Tibial nerve (tissue), 4 donors: Measurements from ENCODE around the gene KIF3A. TPM values are rescaled to one million over a fixed set of nuclear protein-coding genes. Genes with fewer than 3 reads are reported as not detected.

Experiments
- DNase-seq, 2 donors: peaks; one replicate each; pipeline ENCODE4 v3.0.0-alpha.2; 2019; ENCODE audit warnings: low spot score in 2 of 2
- H3K27ac ChIP-seq, 4 donors: fragments of 200-600 bp; sonication (generic) in 3 of 4; one replicate each; pipeline ENCODE4 v1.5.1; 2017 to 2019; ENCODE audit warnings: mild to moderate bottlenecking in 1 of 4
- H3K27me3 ChIP-seq, 2 donors: fragments of 200-600 bp; sonication (generic) in 1 of 2; one replicate each; pipeline versions ENCODE4 v1.5.1 to v1.6.0; 2017 to 2019
- H3K36me3 ChIP-seq, 3 donors: fragments of 200-600 bp; sonication (generic); one replicate each; pipeline ENCODE4 v1.5.1; 2018 to 2019
- H3K4me1 ChIP-seq, 4 donors: fragments of 200-600 bp; sonication (generic) in 3 of 4; one replicate each; pipeline ENCODE4 v1.5.1; 2017 to 2019
- H3K4me3 ChIP-seq, 4 donors: fragments of 200-600 bp; sonication (generic) in 3 of 4; one replicate each; pipeline ENCODE4 v1.5.1; 2017 to 2019; ENCODE audit warnings: mild to moderate bottlenecking in 1 of 4, moderate library complexity in 1 of 4
- H3K9me3 ChIP-seq, 4 donors: fragments of 200-600 bp; sonication (generic) in 3 of 4; one replicate each; pipeline ENCODE4 v1.5.1; 2017 to 2019
- CTCF ChIP-seq, 5 experiments: fragments of 200-600 bp in 3 of 5; fragments of 450-650 bp in 2 of 5; sonication (generic) in 3 of 5; IDR thresholded peaks; one replicate each; pipeline ENCODE4 v1.5.1; 2016 to 2019; ENCODE audit warnings: antibody characterized with exemption in 5 of 5, mild to moderate bottlenecking in 3 of 5, moderate library complexity in 2 of 5
- EP300 ChIP-seq, 2 donors: sonication (generic); formaldehyde crosslinking; IDR thresholded peaks; one replicate each; pipeline ENCODE4 v1.6.1; 2017; ENCODE audit warnings: antibody characterized with exemption in 2 of 2, mild to moderate bottlenecking in 1 of 2
- POLR2A ChIP-seq, 2 donors: fragments of 450-650 bp; IDR thresholded peaks; one replicate each; pipeline ENCODE4 v1.6.1; 2017; ENCODE audit warnings: antibody characterized with exemption in 2 of 2, mild to moderate bottlenecking in 2 of 2, moderate library complexity in 2 of 2
- WGBS, 2 donors: methylation state at CpG; one replicate each; pipeline ENCODE4 v1.1.5; 2018; 5-methylcytosine and 5-hydroxymethylcytosine counted together
- total RNA-seq, 4 donors: library from RNA; depleted of rRNA; stranded (reverse); fragments of >200 nt; gene quantifications; one replicate each; pipeline ENCODE4 v1.1.0, GENCODE V29; 2016

KIF3A gene
- total RNA-seq, 4 donors from 2014 or later, result 8.4 to 11.6 (median 10.7) TPM

GRCh38 chr5:132725745-132726144 is 11.6 kb downstream of the KIF3A start:
- H3K4me3 ChIP-seq, result no peak overlapping the region
- H3K9me3 ChIP-seq, result no peaks in the 10 kb centered on the region
- no peak for DNase-seq
- no peaks in the 10 kb centered on the region for H3K4me1 ChIP-seq
- TF ChIP-seq POLR2A (IDR thresholded peaks at IDR 0.05), result no peak
- TF ChIP-seq EP300 (IDR thresholded peaks at IDR 0.05), result no peak
- no peak for TF ChIP-seq CTCF (IDR thresholded peaks at IDR 0.05)
- WGBS, 2 donors, result 94 to 95% methylated on average over 2 of the region's 2 CpGs
- no peaks in the 10 kb centered on the region for H3K27me3 ChIP-seq
- no peak overlapping the region for H3K27ac ChIP-seq
- H3K36me3 ChIP-seq, result peaks cover 0 to 12% (median 0%) of the 10 kb centered on the region in 3 donors

- no peaks in the 10 kb centered on the region for H3K9me3 ChIP-seq
- H3K27me3 ChIP-seq, result no peaks in the 10 kb centered on the region
- H3K27ac ChIP-seq, result no peak overlapping the region
- H3K36me3 ChIP-seq, result peaks cover 0 to 19% (median 0%) of the 10 kb centered on the region in 3 donors
- 95 to 99% methylated on average over 5 of the region's 5 CpGs for WGBS, 2 donors
- TF ChIP-seq EP300 (IDR thresholded peaks at IDR 0.05), result no peak
- no peak for TF ChIP-seq CTCF (IDR thresholded peaks at IDR 0.05)
- no peak for TF ChIP-seq POLR2A (IDR thresholded peaks at IDR 0.05)
- H3K4me3 ChIP-seq, result no peak overlapping the region
- no peak for DNase-seq
- H3K4me1 ChIP-seq, result peaks cover 0 to 4% (median 0%) of the 10 kb centered on the region in 4 donors
Observed at GRCh38 chr5:132718544-132719312, 18.6 kb downstream of the KIF3A start.

- Histone ChIP-seq H3K4me3 (no peak overlapping the region), H3K36me3 (peaks cover 0 to 14% (median 0%) of the 10 kb centered on the region in 3 donors), H3K27me3 (no peaks in the 10 kb centered on the region), H3K4me1 (peaks cover 0 to 4% (median 0%) of the 10 kb centered on the region in 4 donors), H3K27ac (no peak overlapping the region), H3K9me3 (no peaks in the 10 kb centered on the region)
- DNase-seq, result no peak
- TF ChIP-seq POLR2A (IDR thresholded peaks at IDR 0.05) (no peak), CTCF (IDR thresholded peaks at IDR 0.05) (peak; percentile 28 to 59 (median 37))
- 62 to 66% methylated on average over 11 of the region's 11 CpGs for WGBS, 2 donors
Observed at GRCh38 chr5:132714456-132715307, 22.7 kb downstream of the KIF3A start.

- DNase-seq, result no peak
- H3K27me3 ChIP-seq, result no peaks in the 10 kb centered on the region
- H3K9me3 ChIP-seq, result no peaks in the 10 kb centered on the region
- no peaks in the 10 kb centered on the region for H3K36me3 ChIP-seq
- no peak for TF ChIP-seq POLR2A (IDR thresholded peaks at IDR 0.05)
- no peak for TF ChIP-seq EP300 (IDR thresholded peaks at IDR 0.05)
- TF ChIP-seq CTCF (IDR thresholded peaks at IDR 0.05), result no peak
- H3K4me1 ChIP-seq, result no peaks in the 10 kb centered on the region
- H3K4me3 ChIP-seq, result no peak overlapping the region
- H3K27ac ChIP-seq, result no peak overlapping the region
Observed at GRCh38 chr5:132708645-132709044, 28.7 kb downstream of the KIF3A start.

- 98 to 99% methylated on average over 1 of the region's 1 CpG for WGBS, 2 donors
- Histone ChIP-seq H3K4me1 (no peaks in the 10 kb centered on the region), H3K36me3 (peaks cover 0 to 32% (median 4%) of the 10 kb centered on the region in 3 donors), H3K4me3 (no peak overlapping the region), H3K9me3 (no peaks in the 10 kb centered on the region), H3K27me3 (no peaks in the 10 kb centered on the region), H3K27ac (no peak overlapping the region)
- TF ChIP-seq CTCF (IDR thresholded peaks at IDR 0.05) (no peak), EP300 (IDR thresholded peaks at IDR 0.05) (no peak), POLR2A (IDR thresholded peaks at IDR 0.05) (no peak)
- no peak for DNase-seq
Observed at GRCh38 chr5:132704875-132705274, 32.5 kb downstream of the KIF3A start.
